GM18858 (cell line): ENCODE measurements around the gene PSMD1.

ENCODE experiments used
- ATAC-seq: cut with Tn5 transposase; IDR thresholded peaks from one replicate; pipeline ENCODE4 v1.9.1; 2021; ENCODE audit not compliant: unreplicated experiment

PSMD1 gene

DNA sequence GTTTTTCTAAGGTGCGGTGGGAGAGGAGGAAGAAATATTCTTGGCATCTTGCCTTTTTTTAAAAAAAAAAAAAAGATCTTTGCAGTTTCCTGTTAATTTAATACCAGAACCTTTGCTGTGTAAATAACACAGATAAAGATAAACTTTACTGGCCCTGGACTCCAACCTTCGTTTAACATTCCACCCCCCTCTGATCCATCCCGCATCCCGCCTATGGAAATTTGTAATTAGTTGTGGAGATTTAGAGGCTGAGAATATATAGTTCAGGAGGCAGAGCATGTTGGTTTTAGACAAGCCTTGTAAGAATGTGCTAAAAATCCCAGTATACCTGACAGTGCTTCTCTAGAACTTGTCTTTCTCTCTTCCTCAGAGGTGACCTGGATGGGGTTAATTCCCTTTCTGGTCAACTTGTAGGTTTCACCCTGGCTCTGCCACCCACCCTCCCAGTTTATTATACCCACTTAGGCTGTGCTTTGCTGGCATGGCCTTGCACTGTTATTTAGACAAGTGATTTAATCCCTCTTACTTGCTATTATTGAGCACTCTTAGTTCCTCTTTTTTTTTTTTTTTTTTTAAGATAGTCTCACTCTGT, 22.3 kb upstream of the PSMD1 start:
- ATAC-seq, result no peak

DNA sequence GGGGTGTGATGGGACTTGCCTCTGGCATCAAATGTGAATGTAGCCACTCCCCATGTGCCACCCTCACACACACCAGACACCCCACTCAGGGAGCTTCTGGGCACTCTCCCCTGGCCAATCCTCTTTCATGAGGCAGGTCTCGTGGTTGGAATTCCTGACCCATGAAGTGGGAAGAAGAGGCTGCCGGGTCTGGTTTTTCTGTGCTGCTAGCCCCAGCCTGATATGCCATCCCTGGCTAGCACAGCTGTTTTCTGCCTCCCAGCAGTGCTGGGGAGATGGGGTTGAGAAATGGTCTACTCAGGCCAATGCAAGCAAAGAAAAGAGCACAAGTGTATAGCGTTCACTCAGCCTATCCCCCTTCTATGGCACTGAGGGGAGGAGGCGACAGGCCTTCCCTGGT, 20.5 kb upstream of the PSMD1 start:
- no peak for ATAC-seq

DNA sequence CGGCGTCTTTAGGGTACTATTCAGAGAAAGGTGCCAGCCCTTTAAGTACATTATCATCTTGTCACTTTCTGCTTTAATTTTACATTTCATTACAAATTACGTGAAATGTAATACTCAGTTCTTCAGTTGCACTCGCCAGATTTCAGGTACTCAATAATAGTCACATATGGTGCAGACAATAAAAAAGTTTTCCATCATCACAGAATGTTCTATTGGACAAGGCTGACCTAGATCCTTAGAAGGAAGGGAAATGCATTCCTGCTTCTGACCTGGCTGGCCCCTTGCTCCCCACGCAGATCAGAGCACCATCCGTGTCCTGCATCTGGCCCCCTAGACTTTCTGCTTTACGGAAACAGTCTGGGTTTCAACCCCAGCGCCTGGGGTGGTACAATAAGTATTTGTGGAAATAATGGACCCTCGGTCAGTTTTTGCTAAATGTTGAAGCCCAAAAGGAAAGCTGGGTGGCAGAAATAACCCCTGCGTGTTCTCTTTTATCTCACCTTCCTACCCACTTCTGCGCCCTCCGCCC, 20.0 kb upstream of the PSMD1 start:
- ATAC-seq, result no peak

DNA sequence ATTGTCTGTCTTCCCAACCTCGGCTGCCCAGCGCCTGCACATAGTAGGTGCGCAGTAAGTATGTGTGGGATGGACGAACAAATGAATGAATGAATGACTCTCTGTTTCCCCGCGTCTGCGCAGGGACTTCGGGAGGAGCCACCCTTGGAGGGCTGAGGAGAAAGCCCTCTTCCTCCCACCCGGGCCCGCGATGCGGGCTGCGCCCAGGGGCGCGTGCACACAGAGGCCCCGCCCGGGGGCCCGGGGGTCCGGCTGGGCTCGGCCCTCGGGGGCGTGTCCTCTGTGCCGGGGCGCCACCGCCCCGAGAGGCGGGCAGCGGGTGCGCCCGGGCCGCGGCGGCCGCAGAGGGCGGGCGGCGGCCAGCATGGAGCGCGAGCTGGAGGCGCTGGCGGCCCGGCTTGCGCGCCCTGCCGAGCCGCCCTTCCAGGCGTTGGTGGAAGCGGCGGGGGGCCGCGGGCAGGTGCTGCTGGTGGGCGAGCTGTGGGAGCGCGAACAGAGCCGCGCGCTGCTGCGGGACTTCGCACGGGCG, 19.4 kb upstream of the PSMD1 start, which contains the start of gene C2orf72:
Gene C2orf72 (plus strand): TSS at position 322 of the 529 bp plus-strand sequence. CDS start 43 bp downstream, at position 365.
- no peak for ATAC-seq

DNA sequence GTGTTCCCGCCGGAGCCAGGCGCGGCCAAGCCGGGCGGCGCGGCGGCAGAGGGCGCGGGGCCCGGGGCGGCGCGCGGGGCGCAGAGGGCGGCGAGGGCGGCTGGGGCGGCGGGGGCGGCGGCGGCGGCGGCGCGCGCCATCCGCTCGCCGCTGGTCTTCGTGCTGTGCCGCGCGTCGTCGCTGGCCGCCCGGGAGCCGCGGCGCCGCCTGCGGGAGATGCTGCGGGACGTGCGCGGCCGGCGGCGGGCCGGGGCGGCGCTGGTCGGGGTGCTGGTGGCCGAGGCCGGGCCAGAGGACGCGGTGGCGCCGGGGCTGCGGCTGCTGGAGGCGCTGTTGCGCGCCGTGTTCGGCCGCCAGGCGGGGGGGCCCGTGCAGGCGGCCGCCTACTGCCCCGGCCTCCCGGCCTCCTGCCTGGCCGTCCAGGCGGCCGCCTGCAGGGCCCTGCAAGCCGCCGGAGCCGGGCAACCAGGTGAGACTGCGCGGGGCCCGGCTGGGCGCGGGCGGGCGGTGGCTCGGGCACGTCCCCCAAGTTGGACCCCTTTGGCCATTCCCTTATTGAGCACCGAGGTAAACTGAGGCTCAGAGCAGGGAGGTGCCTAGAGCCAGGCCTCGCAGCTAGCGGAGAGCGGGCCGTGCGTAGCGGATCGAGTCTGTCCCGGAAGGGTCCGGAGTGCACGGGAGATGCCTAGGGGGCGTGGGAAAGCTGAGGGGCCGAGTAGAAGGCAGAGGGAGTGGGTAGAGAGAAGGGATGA, 18.8 kb upstream of the PSMD1 start:
- ATAC-seq, result no peak

DNA sequence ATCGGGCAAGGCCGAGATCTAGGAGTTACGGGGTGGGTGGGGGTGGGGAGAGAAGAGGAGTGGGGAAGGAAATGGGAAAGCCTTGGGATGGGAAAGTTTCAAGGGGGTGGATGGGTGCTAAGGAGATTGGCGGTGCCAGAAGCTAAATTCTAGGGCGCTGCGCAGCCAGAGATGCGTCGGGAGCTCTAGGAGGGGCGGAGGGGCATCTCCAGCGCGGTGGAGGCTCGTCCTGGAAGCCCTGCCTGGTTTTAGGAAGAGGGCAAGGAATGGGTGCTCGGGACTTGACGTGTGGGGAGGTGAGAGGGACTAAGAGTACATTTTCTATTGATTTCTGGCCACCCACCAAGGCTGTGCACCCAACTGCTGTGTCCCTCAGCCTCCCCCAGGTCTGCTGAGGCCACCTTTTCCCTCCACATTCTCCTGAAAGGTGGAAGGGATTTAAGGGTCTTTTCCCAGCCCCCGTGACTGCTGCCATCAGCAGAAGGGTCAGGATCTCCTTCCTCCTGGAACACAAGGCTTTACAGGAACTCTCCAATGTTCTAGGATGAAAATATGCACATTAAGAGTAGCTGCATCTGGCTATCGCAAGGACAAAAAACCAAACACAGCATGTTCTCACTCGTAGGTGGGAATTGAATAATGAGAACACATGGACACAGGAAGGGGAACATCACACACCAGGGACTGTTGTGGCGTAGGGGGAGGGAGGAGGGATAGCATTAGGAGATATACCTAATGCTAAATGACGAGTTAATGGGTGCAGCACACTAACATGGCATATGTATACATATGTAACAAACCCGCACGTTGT, 18.0 kb upstream of the PSMD1 start:
- no peak for ATAC-seq

DNA sequence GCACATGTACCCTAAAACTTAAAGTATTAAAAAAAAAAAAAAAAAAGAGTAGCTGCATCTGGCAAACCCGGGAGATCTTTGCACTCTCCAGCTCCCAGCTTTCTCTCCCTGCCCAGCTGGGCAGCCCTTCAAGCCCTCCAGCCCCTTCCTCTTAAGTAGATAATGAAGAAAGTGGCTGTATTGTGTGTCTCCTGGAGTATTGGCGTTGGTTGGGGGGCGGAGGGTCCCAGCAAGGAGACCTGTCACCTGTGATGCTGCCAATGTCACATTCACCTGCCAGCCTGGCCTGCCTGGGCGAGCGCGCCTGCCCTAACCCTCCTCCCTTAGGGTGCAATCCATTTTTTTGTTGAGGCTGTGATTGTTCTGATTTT, 17.4 kb upstream of the PSMD1 start:
- no peak for ATAC-seq

DNA sequence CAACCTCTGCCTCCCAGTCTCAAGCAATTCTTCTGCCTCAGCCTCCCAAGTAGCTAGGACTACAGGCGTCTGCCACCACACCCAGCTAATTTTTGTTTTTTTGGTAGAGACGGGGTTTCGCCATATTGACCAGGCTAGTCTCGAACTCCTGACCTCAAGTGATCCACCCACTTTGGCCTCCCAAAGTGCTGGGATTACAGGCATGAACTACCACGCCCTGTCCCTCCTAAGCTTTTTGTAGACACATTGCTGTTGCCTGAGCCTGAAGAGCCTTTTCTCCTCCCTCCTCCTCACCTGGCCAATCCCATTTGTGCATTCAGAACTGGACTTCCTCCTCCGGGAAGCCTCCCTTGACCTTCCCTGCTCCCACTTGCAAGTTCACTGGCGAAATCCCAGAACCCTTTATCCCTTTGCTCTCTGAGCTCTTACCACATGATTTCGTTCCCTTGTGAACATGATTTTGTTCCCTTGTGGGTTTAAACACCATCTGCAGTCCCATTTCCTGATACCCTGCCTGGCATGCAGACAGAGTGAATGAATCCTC, 16.8 kb upstream of the PSMD1 start:
- ATAC-seq, result no peak

DNA sequence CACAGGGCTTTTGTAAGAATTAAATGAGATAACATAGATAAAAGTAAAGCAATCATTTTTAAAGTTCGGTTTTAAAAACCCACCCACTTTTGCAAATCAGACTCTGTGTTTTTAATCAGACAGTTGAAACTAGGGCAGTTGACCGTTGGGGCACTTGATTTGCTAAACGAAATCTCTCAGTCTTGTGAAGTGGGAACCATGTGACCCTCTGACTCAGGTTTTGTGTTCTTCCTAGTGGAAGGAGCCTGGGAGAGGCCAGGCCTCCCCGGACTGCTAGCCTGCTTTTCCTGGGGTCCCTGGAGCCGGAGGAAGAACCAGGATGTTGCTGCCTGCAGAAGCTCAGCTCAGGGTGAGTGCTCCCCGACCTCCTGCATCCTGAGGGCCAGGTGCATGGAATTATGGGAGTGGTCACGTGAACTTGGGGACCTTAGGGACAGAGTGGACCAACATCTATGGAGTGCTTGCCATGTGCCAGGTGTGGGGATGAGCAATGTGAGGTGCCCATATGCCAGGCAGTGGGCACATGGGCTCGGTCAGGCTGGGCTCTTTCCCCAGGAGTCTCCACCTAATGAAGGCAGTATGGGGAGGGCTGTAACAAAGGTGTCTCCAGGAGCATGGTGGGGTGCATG, 15.5 kb upstream of the PSMD1 start:
- no peak for ATAC-seq

DNA sequence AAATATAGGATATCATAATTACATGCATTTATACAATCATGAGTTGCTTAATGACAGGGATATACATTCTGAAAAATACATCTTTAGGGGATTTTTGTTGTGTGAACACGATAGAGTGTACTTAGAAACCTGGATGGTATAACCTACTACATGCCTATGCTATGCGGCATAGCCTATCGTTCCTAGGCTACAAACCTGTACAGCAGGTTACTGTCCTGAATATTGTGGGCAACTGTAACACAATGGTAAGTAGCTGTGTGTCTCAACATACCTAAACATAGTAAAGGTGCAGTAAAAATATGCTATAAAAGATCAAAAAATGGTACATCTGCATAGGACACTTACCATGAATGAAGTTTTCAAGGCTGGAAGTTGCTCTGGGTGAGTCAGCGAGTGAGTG, 12.9 kb upstream of the PSMD1 start:
- no peak for ATAC-seq

DNA sequence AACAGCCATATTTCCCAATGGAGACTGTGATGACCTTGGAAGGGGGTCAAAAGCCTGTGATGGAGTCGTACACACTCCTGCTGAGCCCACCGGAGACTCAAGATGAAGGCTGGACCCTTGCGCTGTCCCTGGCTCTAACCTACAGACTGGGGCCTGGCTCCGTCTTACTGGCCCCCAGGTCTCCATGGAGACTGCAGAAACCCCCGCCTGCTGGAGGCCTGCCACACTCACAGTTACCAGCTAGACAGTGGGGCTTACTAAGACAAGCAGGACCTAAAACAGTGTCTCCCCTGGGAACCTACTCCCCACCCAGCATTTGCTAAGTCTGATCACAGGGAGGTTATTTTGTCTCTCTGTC, 9.8 kb upstream of the PSMD1 start:
- ATAC-seq, result no peak

DNA sequence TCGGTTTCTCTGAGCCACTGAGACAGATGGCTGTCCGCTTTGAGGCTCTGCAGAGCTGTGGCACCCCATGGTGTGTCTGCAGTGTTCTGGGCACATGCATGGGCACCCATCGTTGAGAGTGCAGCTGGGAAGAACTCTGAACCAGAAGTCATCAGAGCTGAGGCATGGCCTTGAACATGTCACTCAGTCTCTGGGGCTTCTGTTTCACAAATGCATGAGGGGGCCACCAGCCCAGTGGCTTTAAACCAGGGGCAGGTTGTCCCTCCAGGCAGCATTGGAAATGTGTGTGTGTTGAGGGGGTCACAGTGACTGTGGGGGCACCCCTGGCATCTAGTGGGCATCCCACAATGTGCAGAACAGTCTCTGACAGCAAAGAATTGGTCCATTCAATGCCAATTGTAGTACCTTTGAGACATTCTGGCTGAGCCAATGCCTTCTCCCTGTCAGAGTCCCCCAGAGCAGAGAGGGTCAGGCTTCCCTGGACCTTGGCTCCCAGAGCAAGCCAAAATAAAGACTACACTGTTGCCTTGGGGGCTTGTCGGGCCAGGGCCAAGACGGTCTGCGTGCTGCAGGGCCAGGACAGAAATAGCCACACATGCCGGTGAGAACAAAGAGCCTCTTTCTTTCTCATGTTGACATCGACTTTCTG, 9.3 kb upstream of the PSMD1 start:
- no peak for ATAC-seq

DNA sequence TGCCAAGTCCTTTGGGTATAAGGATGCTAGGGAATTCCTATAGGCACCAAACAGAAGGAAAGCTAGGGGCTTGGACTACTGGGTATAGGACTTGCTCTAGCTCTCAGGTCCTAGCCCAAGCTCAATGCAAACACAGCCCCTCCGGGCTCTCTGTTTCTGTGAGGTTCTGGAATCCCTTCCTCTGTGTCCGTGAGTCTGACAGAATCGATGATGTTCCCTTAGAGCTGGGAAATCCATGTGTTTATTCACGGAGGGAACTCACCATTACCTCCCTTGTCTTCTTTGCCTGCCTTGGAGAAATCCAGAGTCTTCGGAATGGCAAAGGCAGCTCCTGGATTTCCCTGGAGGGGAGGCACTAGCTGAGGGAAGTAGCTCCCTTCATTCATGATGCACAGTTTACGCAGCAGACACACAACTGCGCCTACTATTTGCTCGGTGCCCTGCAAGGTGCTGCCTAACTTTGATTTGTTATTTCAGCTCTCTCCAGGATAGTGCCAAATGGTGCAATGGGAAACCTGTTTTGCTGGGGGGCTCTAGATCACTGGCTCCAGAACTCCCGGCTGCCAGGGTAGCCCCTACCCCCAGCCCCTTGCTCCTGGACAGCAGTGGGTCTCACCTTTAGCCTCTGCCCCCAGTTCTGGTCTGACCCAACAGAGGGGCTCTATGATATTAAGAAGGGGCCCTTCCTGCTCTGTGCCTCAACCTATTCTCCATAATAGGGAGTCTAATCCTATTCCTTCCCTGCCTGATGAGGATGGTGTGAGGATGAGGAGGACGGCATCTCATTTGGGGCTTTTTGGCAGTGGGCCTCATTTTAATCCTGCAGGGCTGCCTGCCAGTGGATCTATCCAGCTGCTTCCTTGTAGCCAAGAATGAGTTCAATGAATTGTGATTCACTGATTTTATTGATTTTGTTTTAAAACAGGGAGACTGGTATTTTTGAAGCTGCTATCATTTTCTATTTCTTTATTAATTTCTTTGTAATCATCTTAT, 8.4 kb upstream of the PSMD1 start:
- no peak for ATAC-seq

DNA sequence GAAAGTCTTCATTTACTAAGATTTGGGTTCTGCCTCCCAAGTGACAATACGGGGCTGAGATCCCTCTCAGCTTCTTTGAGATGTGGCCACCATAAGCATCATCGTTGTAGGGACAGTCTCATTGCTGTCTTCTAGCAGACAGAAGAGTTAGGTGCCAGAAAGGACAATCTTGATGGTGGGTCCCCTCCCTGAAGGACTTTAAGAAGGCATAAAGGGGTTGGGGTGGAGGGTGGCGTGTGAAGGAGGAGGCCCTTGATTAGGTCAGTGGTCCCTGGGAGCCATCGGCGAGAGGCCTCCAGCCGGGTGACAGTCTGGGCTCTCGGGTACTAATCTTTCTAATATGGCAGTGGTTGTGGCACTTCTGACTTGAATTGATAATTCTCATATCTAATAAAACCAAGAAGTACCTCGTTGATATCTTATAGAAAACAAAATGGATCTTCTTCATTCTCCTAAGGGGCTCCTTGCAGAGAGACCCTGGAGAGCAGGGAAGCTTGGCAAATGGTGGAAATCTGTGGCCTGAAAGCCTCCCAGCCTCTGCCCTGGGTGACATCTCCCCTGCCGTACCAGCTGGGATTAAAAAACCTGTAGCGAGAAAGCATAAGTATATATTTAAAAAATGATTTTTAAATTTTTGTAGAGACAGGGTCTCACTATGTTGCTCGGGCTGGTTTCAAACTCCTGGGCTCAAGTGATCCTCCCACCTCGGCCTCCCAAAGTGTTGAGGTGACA, 7.2 kb upstream of the PSMD1 start:
- no peak for ATAC-seq

DNA sequence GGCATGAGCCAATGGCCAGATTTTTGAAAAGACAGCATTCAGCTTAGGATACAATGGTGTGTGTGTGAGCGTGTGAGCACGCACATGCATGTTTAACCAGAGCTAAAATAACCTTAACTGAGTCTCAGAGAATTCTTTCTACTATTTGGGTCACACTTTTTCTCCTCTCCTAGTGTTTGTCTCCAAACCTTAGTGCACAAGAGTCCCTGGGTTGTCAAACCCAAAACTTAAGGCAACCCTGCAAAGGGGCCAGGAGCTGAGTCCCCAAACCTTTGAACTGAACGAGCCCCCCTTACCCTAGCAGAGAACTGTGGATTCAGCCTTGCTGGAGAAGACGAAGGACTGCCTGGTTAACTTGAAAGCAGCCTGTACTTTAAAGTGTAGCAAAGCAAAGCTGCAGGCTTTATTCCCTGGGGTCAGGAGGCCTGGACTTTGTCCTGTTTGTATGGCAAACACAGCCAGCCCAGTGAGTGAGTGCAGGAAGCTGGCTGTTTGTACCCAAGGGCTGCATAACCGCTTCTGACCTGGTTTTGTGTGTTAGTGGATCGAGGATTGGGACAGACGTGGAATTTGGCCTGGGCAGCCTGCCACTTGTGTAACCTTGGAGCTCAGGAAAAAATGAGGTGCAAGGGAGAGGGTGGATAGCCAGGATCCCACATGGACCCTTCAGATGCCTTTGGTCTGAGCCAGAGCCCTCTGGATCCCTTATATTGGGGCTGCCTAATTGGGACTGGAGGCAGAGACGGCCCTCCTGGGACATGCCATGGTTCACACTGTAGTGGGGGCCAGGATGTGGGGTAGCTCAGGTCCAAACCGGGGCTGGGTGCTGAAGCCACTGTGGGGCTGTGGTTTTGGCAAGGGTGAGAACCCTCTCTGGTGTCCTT, 6.4 kb upstream of the PSMD1 start:
- no peak for ATAC-seq

DNA sequence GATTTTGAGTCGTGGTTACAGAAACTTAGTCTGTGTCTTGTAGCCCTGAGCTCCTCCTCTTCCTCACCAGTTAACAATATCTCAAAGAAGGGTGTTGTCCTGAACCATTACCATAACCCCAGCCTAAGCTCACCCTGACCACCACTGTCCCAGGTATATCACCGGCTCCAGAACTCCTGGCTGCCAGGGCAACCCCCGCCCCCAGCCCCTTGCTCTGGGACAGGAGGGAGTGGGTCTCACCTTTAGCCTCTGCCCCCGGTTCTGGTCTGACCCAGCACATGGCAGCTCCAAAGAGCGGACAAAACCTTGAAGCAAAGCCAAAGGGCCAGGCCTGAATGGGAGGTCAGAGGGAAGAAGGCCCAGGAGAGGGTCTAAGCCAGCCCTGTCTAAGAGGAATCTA, 5.6 kb upstream of the PSMD1 start:
- ATAC-seq, result no peak
